GM18861 (cell line): Measurements from ENCODE around the gene TRIM33.
"Not testable (repeated sequence)": the region's sequence is repeated elsewhere in the genome, so short reads cannot be mapped to it uniquely, and the experiment has no call there.

Experiments used
- ATAC-seq: cut with Tn5 transposase; IDR thresholded peaks from one replicate; pipeline ENCODE4 v1.9.1; 2021; ENCODE audit not compliant: unreplicated experiment

The TRIM33 gene

GRCh38 chr1:114423455-114423854 lies 87.5 kb downstream of the TRIM33 start:
- ATAC-seq, result no peak

- ATAC-seq, result not testable (repeated sequence)
Observed at GRCh38 chr1:114418948-114419347, 92.1 kb downstream of the TRIM33 start.

GRCh38 chr1:114397601-114398000 lies 113.4 kb downstream of the TRIM33 start:
- no peak for ATAC-seq

GRCh38 chr1:114395863-114396262 lies 115.1 kb downstream of the TRIM33 start:
- ATAC-seq, result no peak

GRCh38 chr1:114390960-114391359 lies 120.0 kb downstream of the TRIM33 start:
- no peak for ATAC-seq

- ATAC-seq, result no peak
Observed at GRCh38 chr1:114390361-114390760, 120.6 kb downstream of the TRIM33 start.

- ATAC-seq, result no peak
Observed at GRCh38 chr1:114388432-114389003, 122.5 kb downstream of the TRIM33 start.

- not testable (repeated sequence) for ATAC-seq
Observed at GRCh38 chr1:114387585-114387984, 123.4 kb downstream of the TRIM33 start.

- ATAC-seq, result no peak
Observed at GRCh38 chr1:114387010-114387360, 124.0 kb downstream of the TRIM33 start.

- ATAC-seq, result no peak
Observed at GRCh38 chr1:114386129-114387009, 124.6 kb downstream of the TRIM33 start.

- ATAC-seq, result no peak
Observed at GRCh38 chr1:114384922-114385321, 126.1 kb downstream of the TRIM33 start.

GRCh38 chr1:114379987-114380386 lies 131.0 kb downstream of the TRIM33 start:
- no peak for ATAC-seq

- no peak for ATAC-seq
Observed at GRCh38 chr1:114379358-114379757, 131.6 kb downstream of the TRIM33 start.

- no peak for ATAC-seq
Observed at GRCh38 chr1:114377356-114377755, 133.6 kb downstream of the TRIM33 start.

- no peak for ATAC-seq
Observed at GRCh38 chr1:114369930-114370329, 141.1 kb downstream of the TRIM33 start.

- ATAC-seq, result not testable (repeated sequence)
Observed at GRCh38 chr1:114369266-114369919, 141.6 kb downstream of the TRIM33 start.

- ATAC-seq, result no peak
Observed at GRCh38 chr1:114368560-114369255, 142.3 kb downstream of the TRIM33 start.

GRCh38 chr1:114367810-114368209 lies 143.2 kb downstream of the TRIM33 start:
- no peak for ATAC-seq

GRCh38 chr1:114363230-114363629 lies 147.8 kb downstream of the TRIM33 start:
- ATAC-seq, result not testable (repeated sequence)

- ATAC-seq, result no peak
Observed at GRCh38 chr1:114359791-114360190, 151.2 kb downstream of the TRIM33 start.

- no peak for ATAC-seq
Observed at GRCh38 chr1:114355240-114355639, 155.8 kb downstream of the TRIM33 start.
